GM21717 (cell line): ENCODE data around the gene CIITA.
A peak's percentile ranks its signal among the peaks of the same experiment; 100 is the strongest.

Experiments used
- ATAC-seq: cut with Tn5 transposase; IDR thresholded peaks from one replicate; pipeline ENCODE4 v1.9.1; 2021; ENCODE audit warnings: mild to moderate bottlenecking, moderate library complexity; ENCODE audit not compliant: unreplicated experiment

CIITA gene

DNA sequence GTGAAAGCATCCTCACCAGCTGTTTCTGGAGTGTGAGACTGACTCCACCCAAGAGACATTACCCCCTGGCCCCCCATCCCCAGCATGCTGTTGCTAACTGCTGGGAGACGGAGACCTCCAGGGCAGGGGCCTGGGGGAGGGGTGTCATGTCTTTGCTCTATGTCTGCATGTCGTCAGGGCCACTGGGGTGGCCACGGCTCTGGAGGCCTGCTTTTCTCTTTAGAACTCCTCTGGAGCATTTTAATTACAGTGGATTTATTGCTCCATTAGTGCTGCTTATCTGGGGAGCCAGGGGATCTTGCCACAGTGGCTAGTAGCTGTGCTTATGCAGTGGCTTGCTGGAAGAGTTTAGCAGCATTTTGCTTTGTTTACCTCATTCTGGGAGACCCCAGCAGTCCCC is 99.6 kb downstream of the CIITA start:
- ATAC-seq, result no peak

DNA sequence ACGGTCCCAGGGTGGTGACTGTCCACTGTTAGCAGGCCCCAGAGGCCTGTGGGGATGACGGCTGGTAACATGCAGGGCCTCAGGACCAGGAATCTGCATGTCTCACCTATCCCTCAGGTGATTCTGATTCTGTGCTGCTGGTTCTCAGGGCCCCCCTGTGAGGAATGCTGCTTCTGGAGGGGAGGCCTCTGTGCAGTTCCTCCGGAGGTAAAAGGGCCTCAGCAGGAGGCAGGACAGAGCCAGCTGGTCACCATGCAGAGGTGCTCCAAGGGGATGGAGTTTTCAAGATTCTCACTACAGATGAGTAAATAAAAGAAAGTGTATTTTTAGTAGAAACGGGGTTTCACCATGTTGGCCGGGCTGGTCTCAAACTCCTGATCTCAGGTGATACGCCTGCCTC is 101.1 kb downstream of the CIITA start:
- no peak for ATAC-seq

DNA sequence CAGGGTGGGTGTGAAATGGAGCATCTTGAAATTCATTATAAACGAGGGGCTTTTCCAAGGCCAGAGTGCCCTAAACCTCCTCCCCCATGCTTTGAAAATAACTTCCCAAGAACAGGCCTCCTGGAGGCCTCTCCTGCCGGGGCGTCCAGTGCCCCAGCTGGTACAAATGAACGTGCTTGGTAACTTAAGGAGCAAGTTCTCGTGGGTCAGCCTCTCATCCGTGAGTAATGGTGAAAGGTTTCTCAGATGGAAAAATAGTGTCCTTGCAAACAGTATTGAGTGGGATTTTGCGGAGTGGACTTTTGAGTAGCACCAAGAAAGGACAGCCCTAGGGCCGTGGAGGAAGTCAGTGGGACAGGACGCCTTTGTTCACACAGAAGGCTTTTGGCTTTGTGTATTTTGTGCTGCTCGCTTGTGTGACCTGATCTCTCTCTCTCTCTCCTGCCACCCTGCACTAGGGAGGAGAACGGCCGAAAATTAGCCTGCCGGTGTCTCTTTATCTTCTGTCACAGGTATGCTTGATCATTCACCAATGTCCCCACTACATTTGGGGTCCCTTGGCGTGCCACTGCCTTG is 102.0 kb downstream of the CIITA start:
- no peak for ATAC-seq

DNA sequence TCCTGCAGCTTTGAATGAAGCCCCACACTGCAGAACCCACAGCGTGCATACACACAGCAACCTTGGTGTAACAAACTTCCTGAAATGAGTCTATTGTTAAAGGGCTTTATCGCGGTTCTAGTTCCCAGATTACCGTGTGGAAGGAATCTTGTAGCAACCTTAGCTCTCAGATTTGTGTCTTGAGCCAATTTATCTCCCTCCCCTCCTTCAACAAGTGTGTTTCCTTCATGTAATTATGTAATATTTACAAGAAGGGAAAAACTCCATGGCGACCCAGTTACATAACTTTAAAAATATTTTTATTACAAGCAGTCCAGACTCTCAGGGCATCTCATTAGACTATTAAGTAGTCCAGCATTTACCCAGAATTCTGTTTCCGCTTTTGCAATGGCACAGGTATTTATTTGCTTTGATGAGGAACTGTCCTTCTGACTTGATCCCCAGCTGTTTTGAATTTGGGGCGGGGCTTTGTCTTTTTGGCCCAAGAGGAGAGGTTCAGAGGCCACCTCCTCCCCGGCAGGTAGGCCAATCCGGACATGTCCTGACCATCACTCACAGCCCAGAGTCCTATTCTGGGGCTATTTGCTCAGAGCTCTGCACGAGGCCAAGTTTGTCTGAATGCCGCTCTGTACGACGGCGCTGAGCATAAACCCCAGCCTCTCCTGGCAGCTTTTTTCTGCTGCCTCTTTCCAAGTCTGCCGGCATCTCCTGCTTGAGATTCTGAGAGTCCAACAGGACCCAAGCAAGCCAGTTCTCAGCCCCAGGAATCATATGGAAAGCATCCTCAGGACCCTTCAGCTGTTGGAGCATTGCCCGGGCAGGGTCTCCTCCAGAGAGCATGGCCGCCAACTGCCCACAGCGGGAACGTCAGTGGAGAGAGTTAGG is 103.0 kb downstream of the CIITA start:
- ATAC-seq, result no peak

DNA sequence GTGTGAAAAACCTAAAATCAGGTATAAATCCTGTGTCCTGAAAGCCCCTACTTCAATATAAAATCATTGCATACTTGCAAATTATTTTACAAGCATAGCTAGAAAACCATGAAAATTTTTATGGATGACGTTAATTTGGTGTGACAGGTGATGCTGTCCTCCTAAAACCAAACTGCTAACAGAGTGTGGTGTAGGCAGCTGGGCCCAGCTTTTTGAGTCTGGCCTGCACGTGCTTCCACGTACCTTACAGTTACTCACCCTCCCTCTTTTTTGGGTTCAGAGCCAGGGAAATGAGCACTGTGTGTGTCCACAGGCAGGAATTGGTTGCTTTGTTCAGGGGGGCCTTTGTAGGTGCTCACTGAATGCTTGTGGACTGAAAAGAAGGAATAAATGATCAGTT is 103.8 kb downstream of the CIITA start:
- ATAC-seq, result no peak

DNA sequence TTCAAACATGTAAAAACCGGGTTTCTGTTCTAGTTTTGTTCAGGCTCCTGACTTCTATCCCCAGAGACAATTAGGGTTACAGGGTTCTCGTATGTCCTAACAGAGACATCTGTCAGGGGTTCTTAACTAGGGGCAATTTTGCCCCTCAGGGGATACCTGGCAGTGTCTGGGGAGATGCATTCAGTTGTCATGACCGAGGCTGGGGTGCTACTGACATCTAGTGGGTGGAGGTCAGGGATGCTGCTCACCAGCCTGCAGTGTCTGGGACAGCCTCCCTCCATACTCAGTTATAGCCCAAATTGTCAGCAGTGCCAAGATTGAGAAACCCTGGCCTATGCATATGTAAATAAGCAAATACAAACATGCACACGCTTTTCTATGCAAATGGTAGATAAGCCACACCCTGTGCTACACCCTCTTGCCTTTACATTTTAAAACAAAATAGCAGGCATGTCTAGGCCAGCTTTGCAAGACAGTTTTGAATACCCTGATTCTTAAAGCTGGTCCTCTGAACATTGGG is 104.8 kb downstream of the CIITA start:
- ATAC-seq, result peak; percentile 55

DNA sequence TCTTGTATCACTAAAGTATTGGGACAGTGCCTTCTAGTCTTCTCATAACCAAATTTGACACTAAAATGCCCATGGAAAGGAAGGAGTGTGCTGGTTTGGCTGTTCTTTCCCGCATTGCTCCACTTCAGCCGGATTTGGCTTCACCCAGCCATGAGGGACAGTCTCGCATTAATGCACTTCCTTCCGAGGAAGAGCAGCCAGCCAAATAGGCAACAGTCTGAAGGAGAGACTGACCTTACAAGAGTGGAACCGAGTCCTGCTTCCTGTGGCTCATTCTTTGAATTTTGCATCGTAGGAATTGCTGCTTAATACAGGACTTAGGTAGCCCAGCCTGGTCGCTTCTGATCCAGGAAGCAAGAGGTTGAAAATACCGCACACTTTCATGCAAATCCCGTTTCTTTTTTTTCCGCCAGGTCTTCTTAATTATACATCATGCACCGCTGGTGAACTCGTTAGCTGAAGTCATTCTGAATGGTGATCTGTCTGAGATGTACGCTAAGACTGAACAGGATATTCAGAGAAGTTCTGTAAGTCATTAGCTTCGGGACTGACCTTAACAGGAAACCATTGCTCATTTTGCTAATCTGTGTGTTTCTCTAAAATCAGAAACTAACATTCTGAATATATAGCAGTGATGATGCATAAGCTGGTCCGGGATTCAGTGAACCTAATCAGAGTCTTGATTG is 105.6 kb downstream of the CIITA start:
- peak; percentile 28 for ATAC-seq

DNA sequence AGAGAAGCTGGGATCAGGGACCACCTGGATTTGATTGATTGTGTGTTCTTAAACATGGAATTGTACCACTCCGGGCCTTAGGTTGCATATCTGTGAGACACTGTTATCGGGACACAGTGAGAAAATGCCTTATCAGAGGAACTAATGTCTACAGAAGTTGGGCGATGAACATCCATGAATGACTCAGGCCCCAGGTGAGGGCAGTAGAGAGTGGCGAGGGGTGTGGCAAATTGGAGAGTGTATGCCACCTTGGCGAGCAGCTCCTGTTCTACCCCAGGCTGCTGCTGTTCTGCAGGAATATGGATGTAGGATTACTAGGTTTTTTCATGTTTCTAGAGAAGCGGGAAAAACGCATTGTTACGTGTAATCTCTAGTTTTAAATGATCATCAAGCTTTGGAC is 106.2 kb downstream of the CIITA start:
- no peak for ATAC-seq

DNA sequence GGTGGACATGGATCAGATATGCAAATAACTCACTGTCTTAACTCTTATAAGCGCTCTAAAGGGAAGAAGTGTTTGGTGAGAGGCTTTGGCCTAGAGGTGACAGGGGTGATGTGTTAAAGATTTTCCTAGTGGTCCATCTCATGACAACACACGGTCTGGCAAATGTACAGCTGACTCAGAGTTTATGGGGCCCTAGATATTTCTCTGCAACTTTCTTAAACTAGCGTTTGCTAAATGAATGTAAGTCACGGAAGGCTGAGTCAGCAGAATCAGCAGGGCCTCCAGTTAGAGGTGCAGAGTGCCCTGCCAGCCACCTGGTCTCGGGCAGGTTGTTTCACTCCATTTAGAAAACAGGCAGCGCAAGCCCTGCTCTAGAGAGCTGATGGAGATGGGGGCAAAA is 107.5 kb downstream of the CIITA start:
- ATAC-seq, result no peak
